Omental fat pad (tissue), 4 donors: ENCODE data around the gene TLCD3A. TPM values are rescaled to one million over a fixed set of nuclear protein-coding genes. Genes with fewer than 3 reads are reported as not detected.

ENCODE experiments used
- ATAC-seq: fragments of 150-250 bp; one replicate; pipeline ENCODE4 v1.9.1; 2016; ENCODE audit warnings: mild to moderate bottlenecking, moderate library complexity; ENCODE audit not compliant: low FRiP score
- DNase-seq: peaks from one replicate; pipeline ENCODE4 v3.0.0-alpha.2; 2019; ENCODE audit warnings: low spot score
- CTCF ChIP-seq, 3 donors: fragments of 450-650 bp; IDR thresholded peaks; one replicate each; pipeline ENCODE4 v1.5.1; 2016 to 2017; ENCODE audit warnings: antibody characterized with exemption in 3 of 3, mild to moderate bottlenecking in 3 of 3, moderate library complexity in 2 of 3
- total RNA-seq, 4 donors: library from RNA; depleted of rRNA; stranded (reverse); fragments of >200 nt; gene quantifications; one replicate each; pipeline ENCODE4 v1.1.0, GENCODE V29; 2016

Gene TLCD3A
- total RNA-seq = 10 to 100 TPM in 1 of 4 donors, 1 to 10 TPM in 3; 5.2 to 45.3 (median 7.5) TPM

- ATAC-seq = peak; percentile 89
- DNase-seq = no peak
- TF ChIP-seq CTCF (IDR thresholded peaks at IDR 0.05) = no peak
These were observed at the start of gene TLCD3A for GRCh38 chr17:732067-732901. TSS of gene TLCD3A (plus strand) at chr17:732596. CDS start at chr17:732648, 52 bp downstream.

GRCh38 chr17:683040-683439 is 49.4 kb upstream of the TLCD3A start:
- no peak for TF ChIP-seq CTCF (IDR thresholded peaks at IDR 0.05)
- DNase-seq = no peak
- no peak for ATAC-seq

GRCh38 chr17:683499-684254 is 48.7 kb upstream of the TLCD3A start:
- DNase-seq (no peak), ATAC-seq (no peak)
- no peak for TF ChIP-seq CTCF (IDR thresholded peaks at IDR 0.05)

GRCh38 chr17:685006-685405 is 47.4 kb upstream of the TLCD3A start:
- TF ChIP-seq CTCF (IDR thresholded peaks at IDR 0.05) = no peak
- DNase-seq (no peak), ATAC-seq (no peak)

GRCh38 chr17:688100-688989 is 44.1 kb upstream of the TLCD3A start:
- no peak for DNase-seq
- ATAC-seq = no peak
- no peak for TF ChIP-seq CTCF (IDR thresholded peaks at IDR 0.05)

GRCh38 chr17:689556-690275 is 42.7 kb upstream of the TLCD3A start:
- ATAC-seq = no peak
- TF ChIP-seq CTCF (IDR thresholded peaks at IDR 0.05) = no peak

More at GRCh38 chr17:689556-690275, 42.7 kb upstream of the TLCD3A start:
- no peak for DNase-seq
